NCI-H510A (cell line): Measurements from ENCODE around the gene ZNF618.

ENCODE experiments used
- DNase-seq: peaks from one replicate; lab custom pipeline; 2025; lab: John Stamatoyannopoulos, UW

The ZNF618 gene

GRCh38 chr9:113934829-113935676 is 58.9 kb downstream of the ZNF618 start:
- DNase-seq: no peak

- DNase-seq: no peak
Observed at GRCh38 chr9:113935677-113936380, 59.7 kb downstream of the ZNF618 start.

- DNase-seq: no peak
Observed at GRCh38 chr9:113940077-113940476, 64.0 kb downstream of the ZNF618 start.

GRCh38 chr9:113941056-113941455 is 64.9 kb downstream of the ZNF618 start:
- no peak for DNase-seq

GRCh38 chr9:113941526-113941925 is 65.4 kb downstream of the ZNF618 start:
- DNase-seq: no peak

GRCh38 chr9:113943112-113944009 is 67.3 kb downstream of the ZNF618 start:
- DNase-seq: no peak

- no peak for DNase-seq
Observed at GRCh38 chr9:113945784-113946183, 69.7 kb downstream of the ZNF618 start.

- no peak for DNase-seq
Observed at GRCh38 chr9:113946496-113947115, 70.5 kb downstream of the ZNF618 start.

- no peak for DNase-seq
Observed at GRCh38 chr9:113947941-113948340, 71.8 kb downstream of the ZNF618 start.

GRCh38 chr9:113948891-113949570 is 72.9 kb downstream of the ZNF618 start:
- DNase-seq: no peak

- no peak for DNase-seq
Observed at GRCh38 chr9:113949571-113950078, 73.5 kb downstream of the ZNF618 start.

- no peak for DNase-seq
Observed at GRCh38 chr9:113950195-113951031, 74.3 kb downstream of the ZNF618 start.

- no peak for DNase-seq
Observed at GRCh38 chr9:113951032-113951372, 74.9 kb downstream of the ZNF618 start.

GRCh38 chr9:113952676-113953075 is 76.6 kb downstream of the ZNF618 start:
- DNase-seq: no peak

- DNase-seq: no peak
Observed at GRCh38 chr9:113953531-113953930, 77.4 kb downstream of the ZNF618 start.

GRCh38 chr9:113954591-113954990 is 78.5 kb downstream of the ZNF618 start:
- DNase-seq: no peak

- no peak for DNase-seq
Observed at GRCh38 chr9:113955076-113955752, 79.1 kb downstream of the ZNF618 start.

GRCh38 chr9:113956901-113957300 is 80.8 kb downstream of the ZNF618 start:
- no peak for DNase-seq

GRCh38 chr9:113957351-113957750 is 81.2 kb downstream of the ZNF618 start:
- DNase-seq: no peak
